Ovary (tissue), 3 donors: ENCODE data around the gene NR5A2.

Experiments
- CTCF ChIP-seq, 3 donors: fragments of 450-650 bp in 2 of 3; fragments of 200-600 bp in 1 of 3; IDR thresholded peaks; one replicate each; pipeline versions ENCODE4 v1.5.1 to v1.8.0; 2016 to 2022; ENCODE audit warnings: antibody characterized with exemption in 3 of 3, mild to moderate bottlenecking in 1 of 3
- EP300 ChIP-seq: sonication (generic); formaldehyde crosslinking; IDR thresholded peaks from one replicate; pipeline ENCODE4 v1.6.1; 2017; ENCODE audit warnings: antibody characterized with exemption
- donor health status: DM: no; HTN: no; CAD: no.

- no peak for TF ChIP-seq CTCF (IDR thresholded peaks at IDR 0.05)
- TF ChIP-seq EP300 = no peak
Measured at GRCh38 chr1:200038325-200038980, 10.9 kb downstream of the NR5A2 start.
